Transverse colon (tissue), 4 donors: Measurements from ENCODE around the gene TINAG. TPM values are rescaled to one million over a fixed set of nuclear protein-coding genes. Genes with fewer than 3 reads are reported as not detected.

Source experiments
- DNase-seq: peaks from one replicate; pipeline ENCODE4 v3.0.0-alpha.2; 2019
- H3K27ac ChIP-seq, 4 donors: fragments of 200-600 bp; sonication (generic); 2 replicates each; pipeline ENCODE4 v1.5.1; 2016 to 2018; ENCODE audit warnings: inconsistent platforms in 4 of 4
- H3K27me3 ChIP-seq: fragments of 200-600 bp; sonication (generic); 2 replicates; pipeline ENCODE4 v1.5.1; 2017; ENCODE audit warnings: inconsistent platforms
- H3K36me3 ChIP-seq, 4 donors: fragments of 200-600 bp; sonication (generic); 2 replicates each; pipeline ENCODE4 v1.5.1; 2017 to 2019; ENCODE audit warnings: inconsistent platforms in 4 of 4
- H3K4me1 ChIP-seq, 4 donors: fragments of 200-600 bp; sonication (generic); 2 replicates each; pipeline ENCODE4 v1.5.1; 2017 to 2020; ENCODE audit warnings: inconsistent platforms in 4 of 4
- H3K4me3 ChIP-seq, 4 donors: fragments of 200-600 bp; sonication (generic); 1 replicate in 1 of 4; 2 replicates in 3 of 4; pipeline versions ENCODE4 v1.5.1 to v1.6.1; 2017 to 2019; ENCODE audit warnings: inconsistent platforms in 4 of 4
- H3K9me3 ChIP-seq, 2 donors: fragments of 200-600 bp; sonication (generic); 2 replicates each; pipeline ENCODE4 v1.5.1; 2017 to 2019; ENCODE audit warnings: inconsistent platforms in 2 of 2
- CTCF ChIP-seq, 5 experiments: fragments of 200-600 bp in 3 of 5; fragments of 450-650 bp in 2 of 5; sonication (generic) in 3 of 5; IDR thresholded peaks; 1 replicate in 2 of 5; 2 replicates in 3 of 5; pipeline ENCODE4 v1.5.1; 2016 to 2017; ENCODE audit warnings: antibody characterized with exemption in 5 of 5, inconsistent platforms in 3 of 5, mild to moderate bottlenecking in 2 of 5, moderate library complexity in 1 of 5
- EP300 ChIP-seq: sonication (generic); formaldehyde crosslinking; IDR thresholded peaks from one replicate; pipeline ENCODE4 v1.6.1; 2017; ENCODE audit warnings: antibody characterized with exemption, low read depth
- POLR2A ChIP-seq: fragments of 450-650 bp; IDR thresholded peaks from one replicate; pipeline ENCODE4 v1.6.1; 2016; ENCODE audit warnings: antibody characterized with exemption, mild to moderate bottlenecking, moderate library complexity
- POLR2AphosphoS5 ChIP-seq, 3 donors: sonication (generic); formaldehyde crosslinking; IDR thresholded peaks; one replicate each; pipeline ENCODE4 v1.6.1; 2016; ENCODE audit warnings: antibody characterized with exemption in 3 of 3
- WGBS, 2 donors: methylation state at CpG; one replicate each; pipeline ENCODE4 v1.1.5; 2018; ENCODE audit warnings: low coverage in 1 of 2; 5-methylcytosine and 5-hydroxymethylcytosine counted together
- in situ Hi-C, 4 donors: fragments of 200-750 bp; cut with MboI; loops; one replicate each; pipeline versions ENCODE4 v1.15.0 to v1.15.1; 2017; ENCODE audit warnings: low sequenced_read_pairs in 3 of 4, low pct_ligation_motif_present in 1 of 4, low pct_unique_long_range_greater_than_20kb in 1 of 4
- intact Hi-C: fragments of 100-400 bp; cut with DNase I; formaldehyde crosslinking; loops from one replicate; pipeline ENCODE4 v1.15.1; 2023; ENCODE audit warnings: low total_unique reads
- total RNA-seq, 4 donors: library from RNA; depleted of rRNA; stranded (reverse); fragments of >200 nt; gene quantifications; one replicate each; pipeline ENCODE4 v1.1.0, GENCODE V29; 2016

The TINAG gene
- total RNA-seq, 4 donors from 2014 or later, result 27.5 to 155 (median 66.3) TPM

- intact Hi-C loops, result no loop called here
- TF ChIP-seq EP300 (no peak), POLR2AphosphoS5 (IDR thresholded peaks at IDR 0.05) (no peak), CTCF (IDR thresholded peaks at IDR 0.05) (no peak), POLR2A (no peak)
Measured at GRCh38 chr6:54286141-54286540, 22.1 kb upstream of the TINAG start.

GRCh38 chr6:54288474-54288873 lies 19.8 kb upstream of the TINAG start:
- intact Hi-C loops (no loop called here), in situ Hi-C loops (no loop called here)
- Histone ChIP-seq H3K4me3 (no peak overlapping the region), H3K27me3 (no peaks in the 10 kb centered on the region), H3K4me1 (no peaks in the 10 kb centered on the region), H3K36me3 (no peaks in the 10 kb centered on the region), H3K27ac (no peak overlapping the region), H3K9me3 (no peaks in the 10 kb centered on the region)
- WGBS, 2 donors, result 89% methylated on average over 2 of the region's 2 CpGs; no CpG with 5 or more reads in 1 of the 2 donors
- no peak for DNase-seq
- TF ChIP-seq POLR2A, result no peak
- no peak for TF ChIP-seq POLR2AphosphoS5 (IDR thresholded peaks at IDR 0.05)
- TF ChIP-seq EP300, result no peak
- no peak for TF ChIP-seq CTCF (IDR thresholded peaks at IDR 0.05)

More at GRCh38 chr6:54286141-54286540, 22.1 kb upstream of the TINAG start:
- H3K9me3 ChIP-seq, result no peaks in the 10 kb centered on the region
- no peak overlapping the region for H3K27ac ChIP-seq
- H3K4me1 ChIP-seq, result no peaks in the 10 kb centered on the region
- in situ Hi-C loops, result no loop called here
- no peaks in the 10 kb centered on the region for H3K36me3 ChIP-seq
- no peaks in the 10 kb centered on the region for H3K27me3 ChIP-seq
- H3K4me3 ChIP-seq, result no peak overlapping the region
- DNase-seq, result no peak

GRCh38 chr6:54289426-54289825 lies 18.8 kb upstream of the TINAG start:
- no peaks in the 10 kb centered on the region for H3K9me3 ChIP-seq
- 84 to 85% methylated on average over 4 of the region's 4 CpGs for WGBS, 2 donors
- no peaks in the 10 kb centered on the region for H3K36me3 ChIP-seq
- intact Hi-C loops (no loop called here), in situ Hi-C loops (no loop called here)
- H3K27ac ChIP-seq, result no peak overlapping the region
- H3K27me3 ChIP-seq, result no peaks in the 10 kb centered on the region
- TF ChIP-seq POLR2AphosphoS5 (IDR thresholded peaks at IDR 0.05) (no peak), EP300 (no peak), POLR2A (no peak), CTCF (IDR thresholded peaks at IDR 0.05) (no peak)
- DNase-seq, result no peak
- no peak overlapping the region for H3K4me3 ChIP-seq
- H3K4me1 ChIP-seq, result no peaks in the 10 kb centered on the region

GRCh38 chr6:54291146-54291545 lies 17.1 kb upstream of the TINAG start:
- TF ChIP-seq POLR2A (no peak), EP300 (no peak), POLR2AphosphoS5 (IDR thresholded peaks at IDR 0.05) (no peak), CTCF (IDR thresholded peaks at IDR 0.05) (no peak)
- Histone ChIP-seq H3K9me3 (no peaks in the 10 kb centered on the region), H3K4me1 (no peaks in the 10 kb centered on the region), H3K36me3 (no peaks in the 10 kb centered on the region), H3K4me3 (no peak overlapping the region), H3K27ac (no peak overlapping the region), H3K27me3 (no peaks in the 10 kb centered on the region)
- intact Hi-C loops (no loop called here), in situ Hi-C loops (no loop called here)
- DNase-seq, result no peak
- 60 to 79% methylated on average over 2 of the region's 2 CpGs for WGBS, 2 donors
